HG03354 (cell line): ENCODE measurements around the gene XG.
"Not testable (repeated sequence)": the region's sequence is repeated elsewhere in the genome, so short reads cannot be mapped to it uniquely, and the experiment has no call there.

ENCODE experiments used
- ATAC-seq: cut with Tn5 transposase; IDR thresholded peaks from one replicate; pipeline ENCODE4 v1.9.1; 2021; ENCODE audit warnings: mild to moderate bottlenecking; ENCODE audit not compliant: unreplicated experiment, poor library complexity, severe bottlenecking

XG gene

DNA sequence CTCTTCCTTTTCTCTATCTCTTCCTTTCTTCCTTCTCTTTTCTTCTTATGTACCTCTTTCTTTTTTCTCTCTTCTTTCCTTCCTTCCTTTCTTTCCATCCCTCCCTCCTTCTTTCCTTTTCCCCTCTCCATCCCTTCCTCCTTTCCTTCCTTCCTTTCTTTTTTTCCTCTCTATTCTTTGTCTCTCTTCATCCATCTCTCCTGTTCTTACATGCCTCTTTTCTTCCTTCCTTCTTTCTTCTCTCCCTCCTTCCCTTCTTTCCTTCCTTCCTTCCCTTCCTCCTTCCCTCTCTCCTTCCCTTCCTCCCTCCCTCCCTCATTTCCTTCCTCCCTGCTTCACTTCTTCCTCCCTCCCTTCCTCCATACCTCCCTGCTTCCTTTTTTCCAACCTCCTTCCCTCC, 19.2 kb upstream of the XG start:
- no peak for ATAC-seq

DNA sequence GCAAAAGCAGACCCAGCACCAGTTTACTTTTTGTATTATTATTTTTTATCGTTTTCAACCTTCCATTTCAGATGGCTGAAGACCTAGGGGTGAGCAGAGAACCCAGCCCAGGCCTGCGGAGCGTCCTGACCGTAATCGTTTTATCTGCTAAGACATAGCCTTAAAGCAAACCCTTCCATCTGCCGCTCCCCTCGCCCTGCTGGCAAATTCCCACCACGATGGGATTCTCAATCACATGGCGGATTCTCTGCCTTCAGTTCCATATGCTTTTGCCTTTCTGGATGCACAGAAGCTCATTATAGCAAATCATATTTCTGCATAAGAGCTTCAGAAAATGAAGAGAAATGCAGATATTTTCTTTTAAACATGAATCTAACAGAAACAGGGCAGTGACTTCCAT, 18.6 kb upstream of the XG start:
- ATAC-seq = no peak

DNA sequence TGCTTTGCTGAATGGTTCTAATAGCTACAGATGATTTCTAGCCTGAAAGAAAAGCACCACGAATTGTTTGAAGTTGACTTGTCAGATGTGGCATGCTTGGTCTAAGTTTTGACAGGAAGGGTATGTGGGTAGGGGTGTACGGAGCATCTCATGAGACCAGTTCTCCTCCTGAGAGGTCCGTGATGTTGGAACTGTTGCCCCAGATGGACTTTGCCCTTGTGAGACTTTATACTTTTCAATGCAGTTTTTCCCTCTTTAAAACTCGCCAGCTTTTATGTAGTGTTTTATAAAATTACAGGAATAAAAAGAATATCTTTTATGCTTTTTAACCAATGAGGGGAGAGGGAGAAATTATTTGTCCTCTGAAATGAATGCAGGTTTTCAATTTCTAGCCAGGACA, 16.6 kb upstream of the XG start:
- no peak for ATAC-seq

DNA sequence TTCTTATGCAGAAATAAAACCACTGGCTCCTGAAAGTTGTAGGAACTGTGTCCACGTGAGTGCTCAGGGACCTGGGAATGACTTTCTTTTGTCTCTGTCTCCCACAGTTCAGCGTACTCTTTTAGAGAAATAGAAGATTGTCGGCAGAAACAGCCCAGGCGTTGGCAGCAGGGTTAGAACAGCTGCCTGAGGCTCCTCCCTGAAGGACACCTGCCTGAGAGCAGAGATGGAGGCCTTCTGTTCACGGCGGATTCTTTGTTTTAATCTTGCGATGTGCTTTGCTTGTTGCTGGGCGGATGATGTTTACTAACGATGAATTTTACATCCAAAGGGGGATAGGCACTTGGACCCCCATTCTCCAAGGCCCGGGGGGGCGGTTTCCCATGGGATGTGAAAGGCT, 11.2 kb upstream of the XG start:
- ATAC-seq = no peak

- ATAC-seq = no peak
These were observed 10.5 kb upstream of the XG start for GRCh38 chrX:2741386-2741785.

DNA sequence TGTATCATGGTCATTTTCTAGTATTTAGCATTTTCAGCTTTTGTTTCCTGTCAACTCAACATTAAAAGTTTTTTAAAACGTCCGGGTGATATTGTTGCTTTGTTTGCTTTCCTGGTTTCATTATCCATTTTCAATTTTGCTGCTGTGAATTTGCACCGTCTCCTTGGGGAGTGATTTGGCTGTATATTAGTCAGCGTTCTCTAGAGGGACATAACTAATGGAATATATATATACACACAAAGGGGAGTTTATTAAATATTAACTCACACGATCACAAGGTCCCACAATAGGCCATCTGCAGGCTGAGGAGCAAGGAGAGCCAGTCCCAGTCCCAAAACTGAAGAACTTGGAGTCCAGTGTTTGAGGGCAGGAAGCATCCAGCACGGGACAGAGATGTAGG, 5.6 kb upstream of the XG start:
- ATAC-seq = not testable (repeated sequence)

DNA sequence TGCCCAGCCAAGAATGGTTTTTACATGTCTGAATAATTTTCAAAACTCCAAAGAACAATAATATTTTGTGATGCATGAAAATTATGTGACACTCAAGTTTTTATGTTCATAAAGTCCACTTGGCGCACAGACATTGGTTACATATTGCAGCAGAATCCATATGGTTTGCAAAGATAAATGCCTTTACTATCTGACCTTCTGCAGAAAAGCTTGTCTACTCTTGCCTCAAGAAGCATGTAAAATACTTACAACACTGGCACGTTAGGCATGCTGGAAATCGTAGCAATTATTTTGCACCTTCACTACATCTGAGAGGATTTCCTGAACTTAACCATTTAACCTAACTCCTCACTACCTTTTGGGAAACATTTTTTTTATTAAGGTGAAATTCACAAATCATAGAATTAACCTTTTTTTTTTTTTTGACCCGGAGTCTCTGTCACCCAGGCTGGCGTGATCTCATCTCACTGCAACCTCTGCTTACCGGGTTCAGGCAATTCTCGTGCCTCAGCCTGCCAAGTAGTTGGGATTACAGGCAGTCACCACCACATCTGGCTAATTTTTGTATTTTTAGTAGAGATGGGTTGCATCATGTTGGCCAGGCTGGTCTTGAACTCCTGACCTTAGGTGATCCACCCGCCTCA, 3.5 kb upstream of the XG start:
- no peak for ATAC-seq

DNA sequence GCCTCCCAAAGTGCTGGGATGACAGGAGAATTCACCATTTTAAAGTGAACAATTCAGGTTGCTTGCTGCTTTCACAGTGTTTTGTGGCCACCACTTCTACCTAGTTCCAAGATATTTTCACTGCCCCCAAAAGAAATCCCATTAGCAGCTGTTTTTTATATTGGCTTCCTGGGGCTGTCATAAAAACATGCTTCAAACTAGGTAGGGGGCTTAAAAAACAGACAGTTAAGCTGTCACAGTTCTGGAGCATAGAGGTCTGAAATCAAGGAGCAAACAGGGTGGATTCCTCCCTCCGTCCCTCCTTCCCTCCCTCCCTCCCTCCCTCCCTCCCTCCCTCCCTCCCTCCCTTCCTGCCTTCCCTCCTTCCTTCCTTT, 3.0 kb upstream of the XG start:
- ATAC-seq = no peak

- no peak for ATAC-seq
These were observed 549 bp upstream of the XG start for GRCh38 chrX:2751291-2751690.

DNA sequence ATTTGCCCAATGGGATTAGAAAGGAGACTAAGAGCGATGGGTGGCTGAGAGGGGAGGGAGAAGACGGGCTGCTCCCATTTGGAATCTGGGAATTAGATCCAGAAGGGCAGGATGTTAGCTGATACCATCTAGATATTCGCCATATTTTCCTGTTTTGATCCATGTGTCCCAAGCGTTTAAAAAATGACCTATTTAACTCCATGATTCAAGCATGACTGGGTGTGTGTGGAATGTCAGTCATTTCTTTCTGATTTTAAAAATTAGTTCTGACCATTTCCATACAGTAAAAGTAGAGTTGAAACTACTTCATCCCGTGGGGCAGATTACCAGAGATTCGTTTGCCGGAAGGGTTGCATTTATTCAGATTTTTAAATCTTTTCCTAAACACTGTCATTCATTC, 601 bp downstream of the XG start:
- ATAC-seq = not testable (repeated sequence)

- ATAC-seq = not testable (repeated sequence)
These were observed 3.4 kb downstream of the XG start for GRCh38 chrX:2755163-2755715.

- ATAC-seq = no peak
These were observed 4.7 kb downstream of the XG start for GRCh38 chrX:2756548-2756947.

DNA sequence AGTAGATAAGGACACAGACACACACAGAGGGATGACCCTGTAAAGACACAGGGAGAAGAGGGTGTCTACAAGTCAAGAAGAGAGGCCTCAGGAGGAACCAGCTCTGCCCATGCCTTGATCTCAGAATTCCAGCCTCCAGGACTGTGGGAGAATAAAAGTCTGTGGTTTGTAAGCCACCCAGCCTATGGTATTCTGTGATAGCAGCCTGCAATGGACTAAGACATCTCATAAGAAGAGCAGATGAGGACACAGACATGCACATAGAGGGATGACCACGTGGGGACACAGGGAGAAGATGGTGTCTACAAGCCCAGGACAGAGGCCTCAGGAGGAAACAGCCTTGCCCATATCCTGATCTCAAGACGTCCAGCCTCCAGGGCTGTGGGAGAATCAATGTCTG, 9.4 kb downstream of the XG start:
- no peak for ATAC-seq

- ATAC-seq = not testable (repeated sequence)
These were observed 10.8 kb downstream of the XG start for GRCh38 chrX:2762671-2763070.

DNA sequence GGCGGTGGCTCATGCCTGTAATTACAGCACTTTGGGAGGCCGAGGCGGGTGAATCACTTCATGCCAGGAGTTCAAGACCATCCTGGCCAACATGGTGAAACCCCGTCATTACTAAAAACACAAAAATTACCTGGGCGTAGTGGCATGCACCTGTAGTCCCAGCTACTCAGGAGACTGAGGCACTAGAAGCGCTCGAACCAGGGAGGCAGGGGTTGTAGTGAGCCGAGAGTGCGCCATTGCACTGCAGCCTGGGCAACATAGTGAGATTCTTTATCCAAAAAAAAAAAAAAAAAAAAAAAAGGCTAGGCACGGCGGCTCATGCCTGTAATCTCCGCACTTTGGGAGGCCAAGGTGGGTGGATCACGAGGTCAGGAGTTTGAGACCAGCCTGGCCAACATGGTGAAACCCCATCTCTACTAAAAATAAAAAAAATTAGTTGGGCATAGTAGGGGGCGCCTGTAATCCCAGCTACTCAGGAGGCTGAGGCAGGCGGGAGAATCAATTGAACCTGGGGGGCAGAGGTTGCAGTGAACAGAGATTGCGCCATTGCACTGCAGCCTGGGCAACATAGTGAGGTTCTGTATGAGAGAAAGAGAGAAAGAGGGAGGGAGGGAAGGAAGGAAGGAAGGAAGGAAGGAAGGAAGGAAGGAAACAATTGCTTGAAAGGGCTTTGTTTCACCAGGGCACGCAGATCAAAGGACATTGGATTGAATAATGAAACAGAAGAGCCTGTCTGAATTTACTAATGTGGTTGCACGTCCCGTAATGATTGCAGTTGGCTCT, 13.1 kb downstream of the XG start:
- ATAC-seq = not testable (repeated sequence)

DNA sequence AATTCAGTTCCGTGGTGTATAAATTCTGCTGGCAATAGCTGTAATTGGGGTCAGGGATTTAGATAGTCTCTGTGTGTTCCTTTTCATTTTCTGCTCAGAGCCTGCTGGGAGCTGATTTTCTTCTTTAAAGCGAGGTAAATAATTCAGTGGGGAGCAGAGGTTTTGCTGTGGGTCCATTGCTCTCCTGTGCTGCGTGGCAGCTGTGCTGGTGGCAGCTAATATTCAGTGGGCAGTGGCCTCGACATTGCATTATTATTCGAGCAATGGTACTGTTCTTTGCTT, 13.7 kb downstream of the XG start:
- ATAC-seq = no peak

DNA sequence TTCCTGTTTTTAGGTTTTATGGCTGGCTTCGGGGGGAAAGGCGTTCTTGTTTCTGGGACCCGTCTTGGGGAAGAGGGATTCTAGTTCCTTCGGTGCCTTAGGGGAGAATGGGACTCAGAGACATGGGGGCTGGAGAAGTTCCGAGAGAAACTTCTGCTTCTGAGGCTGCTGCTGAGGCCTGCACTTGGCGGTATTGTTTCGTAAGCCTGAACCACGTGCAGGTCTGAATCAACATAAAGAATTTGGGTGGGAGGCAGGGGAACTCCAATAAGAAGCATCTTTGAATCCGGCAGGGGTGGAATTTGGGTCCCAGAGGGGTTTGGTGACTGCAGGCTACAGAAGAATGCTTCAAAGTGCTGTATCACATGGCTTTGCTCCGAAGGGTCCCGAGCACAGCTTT, 15.1 kb downstream of the XG start:
- no peak for ATAC-seq

DNA sequence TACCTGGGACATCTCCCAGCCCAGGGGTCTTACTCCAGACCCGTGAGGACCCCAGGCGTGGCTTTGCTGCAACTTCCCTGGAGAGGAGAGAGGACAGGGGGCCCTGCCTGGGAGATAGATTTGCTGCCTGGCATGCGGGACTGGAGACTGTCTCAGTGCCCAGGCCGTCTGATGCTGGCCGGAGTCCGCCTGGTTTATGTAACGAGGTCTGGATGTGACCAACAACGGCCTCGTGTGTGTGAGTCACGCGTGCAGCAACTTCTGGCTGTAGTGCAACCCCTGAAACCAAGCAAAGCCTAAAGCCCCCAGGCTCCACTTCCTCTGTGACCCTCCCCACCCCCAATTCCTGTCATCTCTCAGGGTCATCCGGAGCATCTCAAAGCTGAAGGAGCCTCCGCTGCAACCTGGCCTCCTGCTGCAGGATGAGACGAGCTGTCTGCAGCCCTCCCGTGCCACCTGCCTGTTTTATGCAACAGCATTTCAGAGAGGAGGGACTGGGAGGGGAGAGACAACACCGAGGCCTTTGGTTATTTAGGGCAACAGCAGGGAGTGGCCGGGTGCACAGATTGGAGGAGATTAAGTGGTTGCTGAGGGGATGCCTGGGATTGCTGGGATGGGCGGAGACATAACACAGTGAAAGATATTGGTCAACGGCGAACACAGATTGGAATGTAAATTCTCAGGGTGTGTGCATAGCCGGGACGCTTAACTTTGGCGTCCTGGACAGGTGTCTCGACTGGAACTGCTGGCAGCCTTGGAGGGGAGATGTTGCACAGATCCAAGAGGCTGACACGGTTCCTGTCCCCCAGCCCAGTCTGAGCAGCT, 16.0 kb downstream of the XG start:
- no peak for ATAC-seq

GRCh38 chrX:2769615-2770014, 17.8 kb downstream of the XG start:
- no peak for ATAC-seq

DNA sequence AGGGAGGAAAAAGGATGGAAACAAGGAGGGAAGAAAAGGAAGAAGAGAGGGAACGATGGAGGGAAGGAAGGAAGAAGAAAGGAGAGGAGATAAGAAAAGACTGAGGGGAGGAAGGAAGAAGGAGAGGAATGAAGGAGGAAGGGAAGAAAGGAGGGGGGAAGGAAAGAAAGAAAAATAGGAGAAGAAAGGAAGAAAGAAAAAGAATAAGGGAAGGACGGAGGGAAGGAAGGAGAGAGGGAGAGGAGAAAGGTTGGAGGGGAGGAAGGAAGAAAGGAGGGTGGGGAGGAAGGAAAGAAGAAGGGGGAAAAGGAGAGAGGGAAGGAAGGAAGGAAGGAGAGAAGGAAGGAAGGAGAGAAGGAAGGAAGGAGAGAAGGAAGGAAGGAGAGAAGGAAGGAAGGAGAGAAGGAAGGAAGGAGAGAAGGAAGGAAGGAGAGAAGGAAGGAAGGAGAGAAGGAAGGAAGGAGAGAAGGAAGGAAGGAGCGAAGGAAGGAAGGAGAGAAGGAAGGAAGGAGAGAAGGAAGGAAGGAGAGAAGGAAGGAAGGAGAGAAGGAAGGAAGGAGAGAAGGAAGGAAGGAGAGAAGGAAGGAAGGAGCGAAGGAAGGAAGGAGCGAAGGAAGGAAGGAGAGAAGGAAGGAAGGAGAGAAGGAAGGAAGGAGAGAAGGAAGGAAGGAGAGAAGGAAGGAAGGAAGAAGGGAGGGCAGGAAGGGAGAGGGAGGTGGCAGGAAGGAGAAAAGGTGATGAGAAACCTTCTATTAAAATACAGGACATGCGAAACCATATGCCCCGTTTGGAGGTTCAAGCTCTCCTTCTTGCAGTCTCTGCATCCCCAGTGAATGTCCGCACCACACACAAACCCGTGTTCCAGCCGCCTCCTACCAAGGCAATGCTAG, 21.6 kb downstream of the XG start:
- not testable (repeated sequence) for ATAC-seq
